GM12864 (cell line): ENCODE results near the gene UBN1.
"Not testable (repeated sequence)": the region's sequence is repeated elsewhere in the genome, so short reads cannot be mapped to it uniquely, and the experiment has no call there.

Source experiments
- DNase-seq: peaks from one replicate; pipeline ENCODE4 v3.0.0-alpha.2; 2011; ENCODE audit warnings: low read depth
- H3K4me3 ChIP-seq: 2 replicates; pipeline ENCODE4 v1.5.1; 2011; ENCODE audit warnings: mild to moderate bottlenecking, low read depth, low read length, control low read depth
- TF ChIP-seq, protein P1 (sequence below): IDR thresholded peaks from 2 replicates; pipeline ENCODE4 v1.5.1; 2011; ENCODE audit warnings: low read depth, mild to moderate bottlenecking, moderate library complexity, low read length, control low read depth, inconsistent platforms; ENCODE audit errors: missing control alignments

UBN1 gene

DNA sequence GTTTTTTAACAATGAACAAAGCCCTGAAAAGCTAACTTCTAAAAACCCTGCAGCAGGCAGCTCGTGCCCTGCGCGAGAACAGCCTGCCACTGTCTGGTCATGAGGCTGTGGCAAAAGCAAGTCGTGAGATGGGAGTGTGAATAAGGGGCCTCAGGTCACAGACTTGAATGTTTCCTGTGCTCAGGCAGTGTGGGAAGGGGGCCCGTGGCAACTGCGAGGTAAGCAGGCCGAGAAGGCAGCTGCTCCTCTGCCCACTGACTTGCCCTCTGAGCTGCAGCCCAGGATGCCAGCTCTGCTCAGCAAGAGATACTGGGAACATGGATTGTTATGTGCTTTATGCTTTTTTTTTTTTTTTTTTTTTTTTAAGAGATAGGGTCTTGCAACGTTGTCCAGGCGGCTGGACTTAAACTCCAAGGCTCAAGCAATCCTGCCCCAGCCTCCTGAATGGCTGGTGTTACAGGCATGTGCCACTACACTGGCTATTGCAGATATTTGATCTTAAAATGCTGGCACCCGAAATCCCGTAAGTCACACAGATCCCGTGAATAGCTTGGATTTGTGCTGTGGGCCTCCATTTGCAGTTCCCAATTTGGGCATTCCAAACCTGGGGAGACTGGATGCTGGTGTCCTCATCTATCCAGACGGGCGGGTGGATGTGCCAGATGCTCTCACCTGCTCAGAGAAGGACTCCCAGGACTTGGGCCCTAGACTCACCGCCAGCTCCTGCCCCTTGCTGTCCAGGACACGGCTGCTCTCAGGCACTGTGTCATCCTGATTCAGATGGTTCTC lies 44.0 kb downstream of the UBN1 start:
- no peak for DNase-seq
- H3K4me3 ChIP-seq, result no peak overlapping the region
- TF ChIP-seq, protein P1, sequence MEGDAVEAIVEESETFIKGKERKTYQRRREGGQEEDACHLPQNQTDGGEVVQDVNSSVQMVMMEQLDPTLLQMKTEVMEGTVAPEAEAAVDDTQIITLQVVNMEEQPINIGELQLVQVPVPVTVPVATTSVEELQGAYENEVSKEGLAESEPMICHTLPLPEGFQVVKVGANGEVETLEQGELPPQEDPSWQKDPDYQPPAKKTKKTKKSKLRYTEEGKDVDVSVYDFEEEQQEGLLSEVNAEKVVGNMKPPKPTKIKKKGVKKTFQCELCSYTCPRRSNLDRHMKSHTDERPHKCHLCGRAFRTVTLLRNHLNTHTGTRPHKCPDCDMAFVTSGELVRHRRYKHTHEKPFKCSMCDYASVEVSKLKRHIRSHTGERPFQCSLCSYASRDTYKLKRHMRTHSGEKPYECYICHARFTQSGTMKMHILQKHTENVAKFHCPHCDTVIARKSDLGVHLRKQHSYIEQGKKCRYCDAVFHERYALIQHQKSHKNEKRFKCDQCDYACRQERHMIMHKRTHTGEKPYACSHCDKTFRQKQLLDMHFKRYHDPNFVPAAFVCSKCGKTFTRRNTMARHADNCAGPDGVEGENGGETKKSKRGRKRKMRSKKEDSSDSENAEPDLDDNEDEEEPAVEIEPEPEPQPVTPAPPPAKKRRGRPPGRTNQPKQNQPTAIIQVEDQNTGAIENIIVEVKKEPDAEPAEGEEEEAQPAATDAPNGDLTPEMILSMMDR, result no peak

DNA sequence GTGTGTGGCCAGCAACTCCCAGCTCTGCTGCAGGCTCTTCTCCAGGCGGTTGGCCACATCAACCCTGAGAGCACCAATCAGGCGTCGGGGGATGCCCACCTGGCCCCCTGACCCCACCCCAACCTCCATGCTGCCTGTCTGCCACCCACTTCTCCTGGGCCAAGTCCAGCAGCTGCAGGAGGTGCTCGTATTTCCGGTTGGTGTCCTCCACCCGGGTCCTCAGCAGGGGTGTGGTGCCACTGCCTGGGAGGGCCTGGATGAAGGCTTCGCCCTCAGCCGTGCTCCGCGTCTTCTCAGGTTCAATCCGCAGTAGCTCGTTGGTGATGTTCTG lies 44.6 kb downstream of the UBN1 start:
- TF ChIP-seq, protein P1, result no peak
- H3K4me3 ChIP-seq, result no peak overlapping the region
- no peak for DNase-seq

DNA sequence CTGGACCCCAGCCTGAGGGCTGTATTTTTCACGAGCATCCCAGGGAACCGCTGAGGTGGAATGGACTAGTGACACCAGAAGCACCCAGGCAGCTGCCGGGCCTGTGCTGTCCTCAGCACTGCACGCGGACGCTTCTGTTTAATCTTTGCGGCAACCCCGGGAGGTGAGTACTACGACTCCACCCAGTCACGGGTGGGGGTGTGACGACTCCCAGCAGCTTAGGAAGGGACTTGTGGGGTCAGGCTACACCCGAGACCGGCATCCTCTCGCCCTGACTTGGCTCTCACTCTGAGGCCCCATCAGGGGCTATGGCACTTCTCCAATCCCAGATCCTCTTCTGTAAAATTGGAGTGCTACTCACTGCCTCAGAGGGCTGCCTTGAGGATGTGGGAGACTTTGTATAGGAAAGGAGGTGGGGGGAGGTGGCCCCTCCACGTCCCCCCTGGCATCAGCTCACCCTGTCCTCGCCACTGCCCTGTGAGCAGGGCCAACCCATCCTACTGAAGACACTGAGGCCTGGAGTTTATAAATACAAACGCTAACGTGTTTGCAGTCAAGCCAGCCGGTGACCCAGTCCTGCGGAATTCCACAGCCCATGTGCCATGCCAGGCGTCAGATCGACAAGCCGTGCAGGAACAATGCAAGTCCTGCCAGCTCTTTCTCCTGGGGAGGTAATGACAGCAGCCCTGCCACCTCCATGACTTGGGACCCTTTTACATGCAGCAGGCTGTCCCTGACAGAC lies 45.3 kb downstream of the UBN1 start:
- H3K4me3 ChIP-seq, result no peak overlapping the region
- DNase-seq, result no peak
- TF ChIP-seq, protein P1, result no peak

DNA sequence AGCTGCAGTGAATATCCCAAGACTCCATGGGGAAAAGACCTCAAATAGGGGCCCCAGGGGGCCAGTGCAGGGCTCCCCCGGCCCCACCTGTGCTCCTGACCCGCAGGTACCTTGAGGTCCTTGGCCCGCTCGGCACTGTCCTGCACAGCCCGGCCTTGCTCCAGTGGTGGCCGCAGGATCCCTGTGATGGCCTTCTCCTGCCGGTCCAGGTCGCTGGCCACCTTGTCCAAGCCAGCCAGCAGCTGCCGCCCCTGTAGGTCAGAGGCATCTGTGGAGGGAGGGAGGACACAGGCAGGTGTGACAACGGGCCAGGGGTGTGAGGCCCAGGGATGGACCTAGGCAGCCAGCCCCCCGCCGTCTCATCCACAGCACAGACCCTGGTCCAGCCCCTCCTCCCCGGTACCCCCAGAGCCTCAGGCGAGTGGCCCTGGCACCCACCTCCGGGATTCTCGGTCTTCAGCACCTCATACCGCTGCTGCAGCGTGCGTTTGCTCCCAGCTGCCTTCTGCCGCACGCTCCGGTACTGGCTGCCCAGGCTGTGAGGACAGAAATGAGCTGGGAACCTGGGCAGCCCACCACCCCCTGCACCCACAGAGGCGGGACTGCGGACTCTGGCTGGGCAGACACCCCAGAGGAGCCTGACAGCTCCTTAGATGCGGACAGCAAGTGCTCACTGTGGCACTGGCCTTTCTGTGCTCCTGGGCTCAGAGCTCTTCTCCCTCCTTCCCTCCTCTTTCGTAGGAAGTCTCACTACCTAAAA lies 46.0 kb downstream of the UBN1 start:
- no peak for DNase-seq
- TF ChIP-seq, protein P1, result no peak
- no peak overlapping the region for H3K4me3 ChIP-seq

DNA sequence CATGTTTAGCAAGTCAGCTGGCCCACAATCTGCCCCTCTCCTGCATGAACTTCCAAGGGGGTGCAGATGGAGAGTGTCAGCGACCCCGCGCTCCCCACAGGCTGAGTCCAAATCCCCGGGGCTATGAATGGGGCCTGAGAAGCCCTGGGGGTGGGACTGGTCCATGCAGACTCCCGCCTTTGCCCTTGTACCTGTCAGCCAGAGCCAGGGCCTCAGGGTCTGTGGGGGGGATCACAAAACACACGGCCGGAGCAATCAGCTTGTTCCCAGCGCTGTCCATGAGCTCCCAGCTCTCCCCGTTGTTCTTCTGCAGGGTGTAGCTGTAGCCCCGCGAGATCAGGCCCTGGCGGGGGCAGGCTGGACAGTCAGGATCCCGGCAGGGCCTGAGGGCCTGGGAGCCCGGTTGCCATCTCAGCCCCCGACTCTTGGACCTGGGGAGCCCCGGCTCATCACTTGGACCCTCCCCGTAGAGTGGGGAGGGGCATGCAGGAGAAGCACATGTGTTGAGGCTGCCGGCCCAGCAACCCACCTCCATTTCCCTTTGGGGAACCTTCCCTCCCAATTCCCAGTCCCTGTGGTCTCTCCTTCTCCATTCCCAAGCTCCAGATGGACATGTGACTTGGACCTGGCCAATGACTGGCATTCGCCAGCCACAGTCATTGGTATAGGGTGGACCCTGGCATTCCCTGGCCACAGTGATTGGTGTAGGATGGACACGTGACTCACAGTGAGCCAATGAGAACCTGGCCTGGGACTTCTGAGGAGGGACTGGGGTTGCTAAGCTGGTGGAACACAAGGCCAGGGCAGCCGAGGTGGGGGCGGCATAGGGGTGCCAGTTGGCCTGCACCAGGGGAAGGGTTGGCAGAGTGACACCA lies 47.2 kb downstream of the UBN1 start:
- TF ChIP-seq, protein P1, result no peak
- DNase-seq, result no peak
- no peak overlapping the region for H3K4me3 ChIP-seq

DNA sequence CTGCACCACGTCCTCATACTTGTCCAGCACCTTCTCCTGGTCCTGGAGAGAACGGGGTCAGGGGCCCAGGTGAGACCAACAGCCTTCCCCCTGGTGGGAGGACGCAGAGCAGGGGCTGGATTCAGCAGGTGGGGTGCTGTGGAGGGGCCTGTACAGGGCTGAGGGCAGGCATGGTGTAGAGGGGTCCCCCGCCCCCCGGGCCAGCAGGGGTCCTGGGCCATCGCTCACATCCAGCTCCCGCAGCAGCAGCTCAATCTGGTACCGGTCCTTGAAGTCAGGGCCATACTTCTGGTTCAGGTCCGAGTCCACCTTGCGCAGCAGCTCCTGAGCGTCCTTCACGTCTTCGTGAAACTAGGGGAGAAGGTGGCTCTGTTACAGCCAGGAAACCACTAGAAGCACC lies 48.1 kb downstream of the UBN1 start:
- DNase-seq, result no peak
- no peak overlapping the region for H3K4me3 ChIP-seq
- TF ChIP-seq, protein P1, result no peak

DNA sequence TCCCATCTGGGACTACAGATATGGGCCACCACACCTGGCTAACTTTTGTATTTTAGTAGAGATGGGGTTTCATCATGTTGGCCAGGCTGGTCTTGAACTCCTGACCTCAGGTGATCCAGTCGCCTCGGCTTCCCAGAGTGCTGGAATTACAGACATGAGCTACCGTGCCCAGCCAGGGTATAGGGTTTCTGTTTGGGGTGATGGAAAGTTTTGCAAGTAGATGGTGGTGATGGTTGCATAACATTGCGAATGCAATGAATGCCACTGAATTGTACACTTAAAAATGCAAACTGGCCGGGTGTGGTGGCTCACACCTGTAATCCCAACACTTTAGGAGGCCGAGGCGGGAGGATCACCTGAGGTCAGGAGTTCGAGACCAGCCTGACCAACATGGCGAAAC lies 49.5 kb downstream of the UBN1 start:
- DNase-seq, H3K4me3 ChIP-seq: not testable (repeated sequence)
